ENCODE measurements around the gene IGFALS. TPM values are rescaled to one million over a fixed set of nuclear protein-coding genes. Genes with fewer than 3 reads are reported as not detected.

IGFALS gene
- total RNA-seq, 3 donors from 2014 or later: 0.32 to 0.44 (median 0.33) TPM

DNA sequence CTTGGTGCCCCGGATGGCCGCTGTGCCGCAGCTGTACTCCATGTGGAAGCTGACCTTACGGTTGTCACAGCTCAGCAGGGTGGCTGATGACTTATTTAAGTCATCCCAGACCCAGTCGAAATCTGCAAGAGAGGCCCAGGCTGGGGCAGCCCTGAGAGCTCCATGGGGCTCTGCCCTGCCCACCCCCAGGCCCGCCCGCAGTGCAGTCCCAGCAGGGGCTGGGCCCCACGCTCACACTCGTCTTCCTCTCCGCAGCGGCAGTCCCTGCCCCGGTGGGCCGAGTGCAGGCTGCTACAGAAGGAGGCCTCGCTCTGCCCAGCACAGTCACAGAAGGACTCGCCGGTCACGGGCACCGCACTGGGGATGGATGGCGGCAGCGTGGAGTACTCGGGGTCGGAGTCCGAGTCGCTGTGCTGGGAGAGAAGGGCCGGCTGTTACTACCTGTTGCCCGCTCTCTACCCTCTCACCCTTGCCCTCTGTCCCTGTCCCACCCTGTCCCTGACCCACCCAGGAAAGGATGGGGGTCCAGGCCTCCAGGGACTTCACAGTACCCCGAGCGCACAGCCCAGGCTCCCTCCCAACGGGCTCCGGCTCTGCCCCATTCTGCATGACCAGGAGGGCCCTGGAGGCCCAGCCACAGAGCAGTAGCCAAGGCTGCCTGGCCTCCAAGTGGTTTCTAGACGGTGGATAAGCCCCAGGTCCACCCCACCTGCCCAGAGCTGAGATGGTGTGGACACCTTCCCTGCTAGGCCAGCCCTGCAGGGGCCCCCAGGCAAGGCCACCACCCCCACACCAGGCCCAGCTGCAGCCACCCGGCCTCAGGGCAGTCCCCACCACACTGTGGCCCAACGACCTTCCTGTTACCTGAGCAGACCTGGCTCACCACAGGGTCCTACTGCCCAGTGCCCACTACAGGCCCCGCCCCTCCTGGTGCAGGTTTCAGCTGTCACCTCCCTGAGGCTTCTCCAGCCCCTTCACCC, 15.0 kb downstream of the IGFALS start:
- H3K36me3 ChIP-seq: peaks cover 5% of the 10 kb centered on the region
- no peaks in the 10 kb centered on the region for H3K27me3 ChIP-seq

DNA sequence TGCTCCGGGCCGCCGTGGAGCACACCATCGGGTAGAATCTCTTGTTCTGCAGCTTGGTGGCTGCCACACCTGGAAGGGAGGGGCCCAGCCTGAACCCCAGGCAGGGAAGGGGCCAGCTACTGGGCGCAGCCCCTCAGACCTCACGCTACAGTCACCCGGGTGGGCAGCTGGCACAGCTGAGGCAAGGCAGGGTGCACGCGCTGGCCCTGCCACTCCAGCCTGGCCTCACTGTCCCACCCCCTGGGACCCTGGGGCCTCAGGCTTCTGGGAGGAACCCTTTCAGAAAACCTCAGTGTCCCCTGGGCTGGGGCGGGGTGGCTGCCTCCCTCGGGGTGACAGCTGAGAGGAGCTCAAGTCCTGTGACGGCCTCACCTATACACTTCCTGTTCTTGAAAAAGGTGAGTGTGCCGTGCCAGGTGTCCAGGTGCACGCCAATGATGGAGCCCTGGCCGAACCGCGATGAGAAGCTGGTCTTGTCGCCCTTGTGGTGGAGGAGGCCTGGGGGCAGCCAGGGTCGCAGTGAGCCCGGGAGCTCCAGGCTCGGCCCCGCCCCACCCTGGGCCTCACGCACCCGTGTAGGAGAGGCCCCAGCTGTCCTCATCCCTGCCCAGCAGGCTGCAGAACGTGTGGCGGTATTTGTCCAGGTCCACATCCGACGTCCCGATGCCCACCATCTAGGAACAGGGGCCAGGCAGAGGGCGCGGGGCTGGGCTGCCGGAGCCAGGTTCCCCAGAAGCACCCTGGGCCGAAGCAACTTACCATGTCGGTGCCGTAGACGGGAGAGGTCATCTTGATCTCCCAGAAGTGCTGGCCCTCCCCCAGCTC, 15.9 kb downstream of the IGFALS start:
- Histone ChIP-seq H3K27me3 (no peaks in the 10 kb centered on the region), H3K36me3 (peaks cover 5% of the 10 kb centered on the region), H3K9me3 (no peaks in the 10 kb centered on the region), H3K4me3 (no peak overlapping the region), H3K27ac (no peak overlapping the region), H3K4me1 (peaks cover 8 to 21% of the 10 kb centered on the region in 2 donors)
- DNase-seq (ENCODE audit: low spot score in 2 of 2): no peak
- intact Hi-C loops (cut with DNase I; ENCODE audit: low total_unique reads): no loop called here
- TF ChIP-seq, protein P1, sequence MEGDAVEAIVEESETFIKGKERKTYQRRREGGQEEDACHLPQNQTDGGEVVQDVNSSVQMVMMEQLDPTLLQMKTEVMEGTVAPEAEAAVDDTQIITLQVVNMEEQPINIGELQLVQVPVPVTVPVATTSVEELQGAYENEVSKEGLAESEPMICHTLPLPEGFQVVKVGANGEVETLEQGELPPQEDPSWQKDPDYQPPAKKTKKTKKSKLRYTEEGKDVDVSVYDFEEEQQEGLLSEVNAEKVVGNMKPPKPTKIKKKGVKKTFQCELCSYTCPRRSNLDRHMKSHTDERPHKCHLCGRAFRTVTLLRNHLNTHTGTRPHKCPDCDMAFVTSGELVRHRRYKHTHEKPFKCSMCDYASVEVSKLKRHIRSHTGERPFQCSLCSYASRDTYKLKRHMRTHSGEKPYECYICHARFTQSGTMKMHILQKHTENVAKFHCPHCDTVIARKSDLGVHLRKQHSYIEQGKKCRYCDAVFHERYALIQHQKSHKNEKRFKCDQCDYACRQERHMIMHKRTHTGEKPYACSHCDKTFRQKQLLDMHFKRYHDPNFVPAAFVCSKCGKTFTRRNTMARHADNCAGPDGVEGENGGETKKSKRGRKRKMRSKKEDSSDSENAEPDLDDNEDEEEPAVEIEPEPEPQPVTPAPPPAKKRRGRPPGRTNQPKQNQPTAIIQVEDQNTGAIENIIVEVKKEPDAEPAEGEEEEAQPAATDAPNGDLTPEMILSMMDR (IDR thresholded peaks at IDR 0.05): no peak
- TF ChIP-seq POLR2A (IDR thresholded peaks at IDR 0.05): no peak
- TF ChIP-seq POLR2AphosphoS5 (IDR thresholded peaks at IDR 0.05): no peak

More for the DNA sequence above, 15.0 kb downstream of the IGFALS start:
- no peaks in the 10 kb centered on the region for H3K9me3 ChIP-seq
- intact Hi-C loops (cut with DNase I; ENCODE audit: low total_unique reads): no loop called here
- H3K4me3 ChIP-seq: no peak overlapping the region
- no peak for TF ChIP-seq POLR2AphosphoS5 (IDR thresholded peaks at IDR 0.05)
- no peak for TF ChIP-seq POLR2A (IDR thresholded peaks at IDR 0.05)
- TF ChIP-seq, protein P1 (IDR thresholded peaks at IDR 0.05): no peak
- H3K27ac ChIP-seq: no peak overlapping the region
- H3K4me1 ChIP-seq: peaks cover 8 to 21% of the 10 kb centered on the region in 2 donors
- DNase-seq (ENCODE audit: low spot score in 2 of 2): no peak

- intact Hi-C loops (cut with DNase I; ENCODE audit: low total_unique reads): no loop called here
- no peak for DNase-seq (ENCODE audit: low spot score in 2 of 2)
- peaks cover 5% of the 10 kb centered on the region for H3K36me3 ChIP-seq
- TF ChIP-seq POLR2A (IDR thresholded peaks at IDR 0.05): no peak
- no peak for TF ChIP-seq POLR2AphosphoS5 (IDR thresholded peaks at IDR 0.05)
- TF ChIP-seq, protein P1 (IDR thresholded peaks at IDR 0.05): no peak
- H3K27ac ChIP-seq: no peak overlapping the region
- peaks cover 8 to 25% of the 10 kb centered on the region in 2 donors for H3K4me1 ChIP-seq
- H3K4me3 ChIP-seq: no peak overlapping the region
- no peaks in the 10 kb centered on the region for H3K27me3 ChIP-seq
- no peaks in the 10 kb centered on the region for H3K9me3 ChIP-seq
Measured at GRCh38 chr16:1776991-1777374, 16.5 kb downstream of the IGFALS start.

DNA sequence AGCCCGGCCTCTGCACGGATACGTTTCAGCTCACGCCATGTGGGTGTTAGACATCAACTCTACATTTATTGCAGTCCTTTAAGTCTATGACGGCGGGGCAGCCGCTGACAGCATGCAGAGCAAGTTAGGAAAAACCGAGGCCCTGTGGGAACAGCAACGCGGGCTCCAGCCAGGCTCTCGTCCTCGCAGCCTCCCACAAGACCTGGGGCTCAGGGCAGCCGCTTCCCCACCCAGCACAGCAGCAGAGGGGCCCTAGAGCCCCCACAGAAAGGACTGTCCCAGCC, 16.9 kb downstream of the IGFALS start:
- Histone ChIP-seq H3K27ac (no peak overlapping the region), H3K4me1 (peaks cover 8 to 29% of the 10 kb centered on the region in 2 donors), H3K27me3 (no peaks in the 10 kb centered on the region), H3K9me3 (no peaks in the 10 kb centered on the region), H3K4me3 (no peak overlapping the region), H3K36me3 (peaks cover 5% of the 10 kb centered on the region)
- intact Hi-C loops (cut with DNase I; ENCODE audit: low total_unique reads): no loop called here
- TF ChIP-seq POLR2A (IDR thresholded peaks at IDR 0.05) (no peak), POLR2AphosphoS5 (IDR thresholded peaks at IDR 0.05) (no peak)
- TF ChIP-seq, protein P1 (IDR thresholded peaks at IDR 0.05): no peak
- DNase-seq (ENCODE audit: low spot score in 2 of 2): no peak

Measured in breast epithelium (tissue), 4 donors.